Pulmonary artery endothelial cell (primary cell): ENCODE measurements around the gene PSD2. TPM values are rescaled to one million over a fixed set of nuclear protein-coding genes. Genes with fewer than 3 reads are reported as not detected.

Experiments used
- DNase-seq: peaks from one replicate; pipeline ENCODE4 v3.0.0-alpha.2; 2011; ENCODE audit warnings: low read depth, low spot score
- total RNA-seq: library from RNA; depleted of rRNA; stranded (reverse); fragments of >200 nt; gene quantifications from 2 replicates; pipeline ENCODE4 v1.2.3, GENCODE V29; 2014

PSD2 gene
- total RNA-seq: under 0.01 TPM in 1 of 2 replicates, not detected in the other

DNA sequence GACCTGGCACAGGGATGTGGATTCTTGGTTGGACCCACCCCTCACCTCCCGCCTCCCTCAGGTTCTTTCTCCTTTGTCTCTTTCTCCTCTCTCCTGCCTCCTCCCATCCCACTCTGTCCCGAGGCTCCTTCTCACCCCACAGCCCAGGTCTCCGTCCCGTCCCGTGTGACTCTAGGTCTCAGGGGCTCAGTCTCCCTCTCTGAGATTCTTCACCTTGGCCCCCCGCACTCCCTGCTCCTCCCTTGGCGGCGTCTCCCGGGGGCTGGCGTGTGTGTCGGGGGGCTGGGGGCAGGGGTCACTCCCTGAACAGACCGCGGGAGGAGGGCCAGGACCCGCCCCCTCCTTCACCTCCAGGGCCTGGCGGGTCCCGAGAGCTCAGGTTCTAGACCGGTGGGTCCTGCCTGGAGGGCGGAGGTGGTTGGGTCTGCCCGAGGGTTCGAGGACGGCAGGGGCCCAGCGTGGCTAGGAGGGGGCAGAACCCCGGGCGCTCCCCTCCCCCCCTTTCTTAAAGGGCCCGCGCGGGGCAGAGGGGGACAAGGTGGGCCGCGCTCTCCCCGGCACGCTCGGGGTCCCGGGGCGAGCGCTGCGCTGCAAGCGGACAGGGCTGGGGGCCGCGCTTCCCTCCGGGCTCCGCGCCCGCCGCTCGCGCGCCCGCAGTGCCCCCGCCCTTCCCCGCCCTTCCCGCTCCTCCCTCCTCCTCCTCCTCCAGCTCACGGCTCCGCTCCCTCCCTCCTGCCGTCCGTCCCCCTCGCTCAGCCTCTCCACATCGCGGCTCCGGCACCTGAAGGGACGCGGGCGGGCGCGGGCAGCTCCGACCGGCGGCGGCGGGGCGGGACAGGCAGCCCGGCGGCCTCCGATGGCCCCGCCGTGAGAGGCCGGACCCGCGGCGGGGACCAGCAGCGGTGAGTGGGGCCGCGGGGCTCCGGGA lies at the start of gene PSD2:
Gene PSD2 (plus strand): TSS at position 735 of the 928 bp plus-strand sequence. CDS start 13,633 bp downstream, outside the sequence.
- DNase-seq: no peak

DNA sequence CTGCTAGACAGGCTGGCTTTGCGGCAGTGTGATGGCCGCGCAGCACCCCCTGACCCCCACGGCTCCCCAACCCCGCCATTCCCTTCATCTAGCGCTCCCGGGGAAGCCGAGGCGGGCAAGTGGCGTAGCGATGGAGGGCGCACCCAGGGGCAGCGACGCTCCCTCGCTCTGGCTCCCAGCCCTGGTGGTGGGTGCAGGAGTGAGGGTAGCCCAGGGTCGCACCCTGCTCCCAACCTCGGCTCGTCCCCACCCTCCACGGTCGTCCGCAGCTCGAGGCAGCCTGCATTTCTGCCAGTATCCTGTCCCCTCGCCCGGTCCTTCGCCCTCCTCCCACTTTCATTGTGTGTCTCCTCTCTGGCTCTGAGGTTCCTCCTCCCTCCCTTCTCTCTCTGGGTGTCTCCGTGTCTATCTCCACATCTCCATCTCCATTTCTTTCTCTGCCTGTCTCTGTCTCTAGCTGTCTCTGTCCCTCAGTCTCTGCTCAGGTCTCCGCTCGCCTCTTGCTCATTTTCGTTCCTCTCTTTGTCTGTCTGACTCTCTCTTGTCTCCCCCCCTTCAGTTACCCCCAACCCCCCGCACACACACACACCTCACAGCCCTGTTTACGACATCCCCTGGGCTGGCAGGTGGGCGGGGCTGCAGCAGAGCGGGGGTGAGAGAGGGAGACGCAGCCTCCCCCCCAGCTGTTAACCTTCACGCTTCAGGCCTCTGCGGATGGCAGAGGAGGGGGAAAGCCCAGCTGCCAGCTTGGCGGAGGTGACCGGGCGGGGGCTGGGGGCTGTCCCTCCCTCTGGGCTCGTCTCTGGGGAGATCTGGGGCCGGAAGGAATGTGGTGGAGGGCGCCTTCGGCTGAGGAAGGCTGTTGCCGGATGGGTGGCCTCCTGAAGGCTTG lies 48.7 kb upstream of the PSD2 start:
- no peak for DNase-seq

DNA sequence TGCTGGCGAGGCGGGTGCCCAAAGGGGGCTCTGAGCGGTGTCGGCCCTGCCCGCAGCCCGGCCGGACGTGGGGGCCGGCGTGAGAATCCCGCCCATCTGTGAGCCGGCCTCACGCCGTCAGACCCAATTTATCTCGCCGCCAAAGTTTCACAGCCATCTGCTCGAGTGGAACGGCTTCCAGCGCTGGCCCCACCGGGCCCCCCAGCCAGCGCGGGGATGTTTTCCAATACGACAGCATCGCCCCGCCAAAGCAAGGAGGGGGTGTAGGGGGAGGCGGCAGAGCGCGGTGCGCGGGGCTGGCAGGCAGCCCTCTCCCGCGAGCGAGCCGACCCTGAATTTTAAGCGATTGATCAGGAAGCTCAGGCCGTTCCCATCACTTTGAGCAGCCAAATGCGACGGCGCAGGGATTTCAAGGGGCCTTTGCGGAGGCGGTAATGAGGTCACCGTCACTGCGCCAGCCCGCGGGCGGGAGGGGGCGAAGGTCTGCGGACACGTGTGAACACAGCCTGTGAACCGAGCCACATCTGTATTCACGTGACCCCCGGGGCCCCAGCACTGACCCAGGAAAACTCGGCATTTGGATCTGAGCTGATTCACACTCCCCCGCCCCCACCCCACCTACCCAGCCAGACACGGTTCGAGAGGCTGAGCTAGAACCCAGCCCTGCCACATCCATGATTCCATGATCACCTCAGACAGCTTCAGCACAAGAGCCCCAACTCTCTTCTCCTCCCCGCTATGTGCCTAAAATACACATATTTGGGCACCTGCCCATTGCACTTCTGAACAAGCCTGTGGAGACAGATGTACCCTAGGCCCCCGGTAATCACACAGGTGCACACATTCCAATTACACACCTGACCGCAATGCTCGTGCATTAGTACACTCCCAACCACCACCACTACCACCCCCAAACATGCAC lies 47.8 kb upstream of the PSD2 start:
- no peak for DNase-seq

DNA sequence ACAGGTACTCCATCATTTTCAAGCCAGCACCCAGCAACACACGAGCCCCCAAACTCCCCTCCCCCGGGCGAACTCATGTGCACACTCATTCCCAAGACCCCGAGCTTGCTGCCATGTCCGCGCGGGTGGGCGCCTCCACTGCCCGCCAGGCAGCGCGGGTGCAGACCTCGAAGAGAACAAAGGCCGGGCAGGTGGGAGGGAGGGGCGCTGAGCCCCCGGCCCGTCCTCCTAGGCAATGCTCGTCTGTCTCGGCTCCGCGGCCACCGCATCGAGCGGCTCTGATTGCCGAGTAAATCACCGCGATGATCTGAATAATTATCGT lies 47.1 kb upstream of the PSD2 start:
- no peak for DNase-seq

DNA sequence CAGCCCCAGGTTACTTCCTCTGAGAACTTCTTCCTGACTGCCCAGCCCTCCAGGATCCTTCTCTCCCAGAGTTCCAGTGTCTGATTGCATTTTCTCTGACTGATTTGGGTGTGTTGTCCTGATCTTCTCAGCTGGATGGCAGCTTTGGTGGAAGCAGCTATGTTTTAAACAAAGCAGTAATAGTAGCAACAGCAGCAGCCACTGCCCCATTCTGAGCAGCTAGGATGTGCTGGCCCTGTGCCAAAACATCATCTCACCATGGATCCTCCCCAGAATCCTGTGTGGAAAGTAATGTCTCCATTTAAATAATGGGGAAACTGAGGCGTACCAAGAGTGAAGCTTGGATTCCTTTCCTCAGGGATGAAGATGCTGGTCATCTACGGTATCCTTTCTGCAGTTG lies 46.4 kb upstream of the PSD2 start:
- DNase-seq: no peak

DNA sequence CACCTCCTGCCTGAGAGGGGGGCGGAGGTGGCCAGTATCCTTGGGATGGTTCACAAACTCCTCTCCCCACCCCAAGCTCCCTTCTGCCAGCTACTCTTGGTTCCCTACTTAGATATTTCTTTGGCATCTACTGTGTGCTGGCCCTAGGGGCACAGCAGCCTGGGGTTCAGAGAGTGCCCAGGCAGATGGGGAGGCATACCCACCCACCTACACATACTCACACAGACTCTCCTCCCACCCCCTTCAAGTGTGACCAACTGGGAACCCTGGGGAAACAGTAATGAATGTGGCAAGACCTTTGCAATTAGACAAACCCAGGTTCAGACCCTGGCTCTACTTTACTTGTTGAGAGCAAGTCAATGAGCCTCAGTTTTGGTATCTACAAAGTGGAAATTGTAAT lies 44.4 kb upstream of the PSD2 start:
- DNase-seq: no peak

DNA sequence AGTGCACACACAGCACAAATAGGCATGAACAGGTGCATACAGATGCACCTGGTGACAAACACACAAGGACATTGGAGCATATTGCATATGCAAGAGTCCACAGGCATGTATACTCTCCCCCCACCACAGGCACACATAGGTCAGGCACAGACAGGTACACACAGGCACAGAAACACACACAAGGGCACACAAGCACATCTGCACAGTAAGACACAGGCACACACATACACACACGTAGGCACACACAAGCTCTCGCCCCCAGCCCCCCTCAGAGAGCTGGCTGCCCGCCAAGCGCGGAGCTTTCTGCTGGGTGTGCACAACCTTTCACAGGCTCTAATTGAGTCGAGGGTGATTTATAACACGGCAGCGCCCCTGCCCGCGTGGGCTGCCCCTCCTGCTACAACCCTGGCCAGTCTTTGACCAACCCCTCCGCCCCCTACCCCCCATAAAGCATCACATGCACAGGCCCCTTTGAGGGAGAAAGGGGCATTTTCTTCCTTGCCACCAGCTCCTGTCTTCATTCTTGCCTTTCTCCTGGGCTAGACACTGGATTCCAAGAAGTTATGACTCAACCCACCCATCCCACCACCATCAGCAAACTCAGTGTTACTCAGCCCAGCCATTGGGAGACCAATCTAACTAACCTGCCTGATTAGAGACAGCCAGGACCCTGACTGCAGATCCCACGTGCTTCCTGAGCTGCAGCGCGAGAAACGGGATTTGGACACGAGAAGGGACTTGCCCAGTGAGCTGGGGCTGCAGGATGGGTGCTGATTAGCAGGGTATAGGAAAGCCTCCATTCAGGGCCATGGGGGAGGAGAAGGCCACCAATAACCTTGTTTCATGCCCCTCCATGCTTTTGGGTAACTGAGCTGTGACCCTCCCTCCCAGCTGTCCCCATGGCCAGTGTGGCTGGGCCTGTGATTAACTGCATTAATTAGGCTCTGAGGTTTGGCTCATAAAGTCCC lies 42.8 kb upstream of the PSD2 start:
- no peak for DNase-seq

DNA sequence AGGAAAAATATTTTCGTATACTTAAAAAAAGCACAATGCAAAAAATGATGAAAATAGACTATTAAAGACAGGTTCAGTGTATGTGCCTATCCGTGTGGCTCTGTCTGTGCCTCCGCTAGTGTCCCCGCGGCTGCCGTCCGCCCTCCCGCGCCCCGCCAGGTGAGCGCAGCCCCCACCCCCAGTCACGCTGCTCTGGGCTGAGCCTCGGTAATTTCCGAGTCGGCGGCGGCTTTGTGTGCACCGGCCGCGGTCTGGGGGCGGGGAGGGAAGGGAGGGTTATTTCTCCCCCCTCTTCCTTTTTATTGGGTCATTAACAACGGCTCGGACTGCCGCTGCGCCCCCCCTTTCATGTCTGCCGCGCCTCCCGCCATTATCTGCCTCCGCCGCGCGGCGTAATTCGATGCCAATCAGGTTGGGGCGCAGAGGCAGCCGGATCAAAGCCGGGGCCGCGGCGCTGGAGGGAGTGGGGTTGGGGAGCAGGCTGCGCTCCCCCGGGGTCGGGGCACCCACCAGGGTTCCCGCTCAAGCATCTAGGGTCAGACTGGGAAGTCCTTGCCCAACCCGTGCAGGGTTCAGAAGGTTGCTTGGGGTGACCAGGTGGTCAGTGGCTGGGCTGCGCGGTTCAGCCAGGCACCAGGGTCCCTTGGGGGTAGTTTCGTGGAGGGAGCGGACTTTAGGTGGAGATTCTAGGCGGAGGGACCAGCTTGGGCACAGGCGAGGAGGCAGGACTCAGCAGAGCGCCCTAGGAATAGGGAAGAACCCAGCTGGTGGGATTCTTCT lies 39.5 kb upstream of the PSD2 start:
- no peak for DNase-seq

DNA sequence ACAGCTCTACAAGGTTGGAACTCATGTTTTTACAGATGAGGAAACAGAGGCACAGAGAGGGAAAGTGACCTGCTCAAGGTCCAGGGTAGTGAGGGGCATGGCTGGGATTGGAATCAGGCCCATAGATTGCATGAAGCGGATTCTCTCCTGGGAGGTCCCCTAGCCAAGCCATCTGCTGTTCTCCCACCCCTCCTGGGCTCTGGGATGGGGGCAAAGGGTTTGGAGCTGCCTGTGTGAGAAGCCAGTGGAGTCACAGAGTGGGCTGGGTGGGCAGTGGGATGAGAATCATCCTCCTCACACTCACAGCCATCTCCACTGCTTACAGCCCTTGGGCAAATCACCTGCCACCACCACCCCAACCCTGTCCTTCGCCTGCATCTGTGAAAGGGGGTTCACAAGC lies 38.6 kb upstream of the PSD2 start:
- DNase-seq: no peak

DNA sequence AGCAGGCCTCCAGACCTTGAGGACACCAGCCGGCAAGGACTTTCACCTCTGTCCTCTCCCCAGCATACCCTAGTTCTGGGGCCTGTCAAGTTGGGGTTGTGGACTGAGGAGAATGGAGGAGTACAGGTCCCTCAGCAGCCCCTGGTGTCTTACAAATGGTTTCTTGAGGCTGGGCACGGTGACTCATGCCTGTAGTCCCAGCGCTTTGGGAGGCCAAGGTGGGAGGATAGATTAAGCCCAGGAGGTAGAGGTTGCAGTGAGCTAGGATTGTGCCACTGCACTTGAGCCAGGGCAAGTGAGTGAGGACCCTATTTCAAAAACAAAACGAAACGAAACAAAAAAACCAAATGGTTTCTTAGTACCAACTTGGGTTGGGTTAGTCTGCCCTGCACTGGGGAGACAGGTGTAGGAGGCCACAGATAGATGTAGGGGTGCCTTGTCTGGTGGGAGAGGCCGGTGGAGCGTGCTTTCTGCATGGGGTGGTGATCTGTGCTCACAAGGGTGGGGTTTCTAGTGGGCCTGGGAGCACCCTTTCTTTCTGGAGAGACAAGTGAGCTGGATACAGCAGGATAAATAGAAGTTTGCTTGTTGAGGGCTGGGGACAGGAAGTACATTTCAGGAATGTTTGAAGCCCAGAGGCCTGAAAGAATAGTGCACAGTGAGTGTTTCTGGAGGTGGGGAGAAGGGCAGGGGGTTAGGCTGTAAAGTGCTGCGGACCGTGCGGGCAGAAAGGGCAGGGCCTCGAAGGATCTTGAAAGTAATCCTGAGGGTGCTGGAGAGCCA lies 37.7 kb upstream of the PSD2 start:
- no peak for DNase-seq

DNA sequence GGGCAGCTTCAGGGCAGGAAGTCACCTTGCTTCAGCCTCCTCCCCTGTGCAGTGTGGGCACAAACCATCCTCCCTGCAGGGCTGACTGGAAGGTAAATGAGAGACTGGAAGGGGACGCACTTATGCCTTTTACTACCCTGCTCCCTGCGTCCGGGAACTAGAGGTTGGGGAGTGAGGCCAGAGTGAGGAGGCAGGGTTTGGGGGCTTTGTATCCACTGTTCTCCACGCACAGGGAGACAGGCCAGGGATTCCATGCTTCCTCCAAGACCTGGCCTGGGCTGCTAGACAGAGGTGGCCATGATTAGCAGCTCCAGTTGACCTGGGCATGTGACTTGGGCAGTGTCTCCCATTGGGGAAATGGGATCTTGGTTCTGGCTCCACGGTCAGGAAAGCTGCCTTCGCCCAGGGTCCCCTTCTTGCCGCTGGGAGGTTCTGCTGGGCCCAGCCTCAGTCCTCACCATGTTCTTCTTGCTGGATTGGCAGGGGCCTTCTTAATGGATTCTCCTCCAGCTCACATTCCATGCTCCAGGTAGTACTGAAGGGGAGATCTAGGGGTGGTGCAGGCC lies 37.0 kb upstream of the PSD2 start:
- DNase-seq: no peak

DNA sequence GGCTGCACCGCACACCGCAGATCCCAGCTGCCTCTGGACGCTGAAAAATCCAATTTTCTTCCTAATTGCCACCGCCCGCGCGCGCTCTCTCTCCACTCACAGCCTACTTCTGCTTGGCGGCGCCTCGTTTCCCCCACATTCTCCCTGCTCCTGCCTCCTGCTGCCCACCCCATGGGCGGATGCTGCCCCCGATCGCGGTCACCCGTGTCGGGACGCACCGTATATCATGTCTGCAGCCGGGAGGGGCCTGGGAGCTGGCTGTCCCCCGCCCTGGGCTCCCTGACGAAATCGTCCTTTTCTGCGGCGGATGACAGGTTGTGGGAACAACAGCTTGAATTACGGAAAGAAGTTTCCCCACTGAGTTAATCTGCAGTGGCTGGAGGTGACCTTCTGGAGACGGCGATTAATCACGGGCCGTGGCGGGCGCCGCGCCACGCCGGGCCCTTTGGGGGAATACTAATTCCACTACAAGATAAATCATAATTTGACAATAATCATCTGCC lies 36.3 kb upstream of the PSD2 start:
- DNase-seq: no peak

DNA sequence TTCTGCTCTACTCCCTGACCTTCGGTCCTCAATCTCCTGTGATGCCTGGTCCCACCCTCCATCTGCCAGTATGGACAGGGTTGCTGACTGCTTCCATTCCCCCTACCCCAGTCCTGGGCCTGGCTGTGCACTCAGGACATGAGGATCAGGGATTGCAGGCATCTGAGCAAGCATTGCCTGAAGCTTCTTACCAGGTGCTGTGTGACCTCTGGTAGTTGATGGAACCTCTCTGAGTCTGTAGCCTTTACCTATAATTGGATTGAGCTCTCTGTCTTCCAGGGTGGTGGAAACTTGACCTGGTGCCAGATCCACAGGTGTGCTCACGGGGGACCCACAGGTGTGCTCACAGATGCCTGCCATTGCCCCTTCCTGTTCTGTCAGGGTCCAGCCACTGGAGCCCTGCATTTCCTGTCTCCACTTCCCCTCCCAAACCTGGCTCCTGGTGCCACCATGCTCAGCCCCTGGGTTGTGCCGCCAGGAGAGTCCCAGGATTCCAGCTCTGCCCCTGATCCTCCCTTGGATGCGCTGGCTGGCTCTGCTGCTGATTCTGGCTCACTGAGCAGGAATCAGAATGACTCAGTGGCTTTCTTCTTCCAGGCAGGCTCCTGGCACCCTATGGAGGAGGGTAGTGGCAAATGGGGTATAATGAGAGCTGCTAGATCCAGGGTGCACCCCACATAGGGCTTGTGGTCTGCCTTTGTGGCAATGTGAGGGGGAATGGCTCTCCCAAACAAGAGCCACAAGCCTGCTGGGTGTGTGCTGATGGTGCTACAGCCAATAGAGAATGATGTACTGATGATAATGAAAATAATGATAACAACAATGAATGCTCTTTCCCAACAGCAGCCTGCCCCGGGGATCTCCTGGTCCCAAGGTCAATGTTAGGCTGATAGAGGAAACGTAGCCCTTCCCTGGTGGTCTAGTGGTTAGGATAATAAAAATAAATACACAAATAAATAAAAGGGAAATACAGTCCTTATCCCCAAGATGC lies 35.2 kb upstream of the PSD2 start:
- DNase-seq: no peak

DNA sequence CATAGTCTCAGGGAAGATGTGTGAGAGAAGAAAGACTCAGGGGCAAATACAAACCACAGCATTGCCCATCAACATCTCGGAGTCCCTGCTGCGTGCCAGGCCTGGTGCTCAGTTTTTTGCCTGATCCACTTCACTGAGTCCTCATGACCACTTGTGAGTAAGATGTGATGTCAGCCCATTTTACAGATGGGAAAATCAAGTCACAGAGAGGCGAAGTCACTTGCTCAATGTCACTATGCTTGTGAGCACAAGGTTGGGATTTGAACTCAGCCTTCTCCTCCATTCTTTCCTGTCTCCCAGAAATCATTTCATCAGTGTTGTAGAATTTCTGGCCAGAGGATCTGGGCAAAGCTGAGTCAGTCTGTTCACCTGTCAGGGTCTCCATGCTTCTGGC lies 34.6 kb upstream of the PSD2 start:
- no peak for DNase-seq

DNA sequence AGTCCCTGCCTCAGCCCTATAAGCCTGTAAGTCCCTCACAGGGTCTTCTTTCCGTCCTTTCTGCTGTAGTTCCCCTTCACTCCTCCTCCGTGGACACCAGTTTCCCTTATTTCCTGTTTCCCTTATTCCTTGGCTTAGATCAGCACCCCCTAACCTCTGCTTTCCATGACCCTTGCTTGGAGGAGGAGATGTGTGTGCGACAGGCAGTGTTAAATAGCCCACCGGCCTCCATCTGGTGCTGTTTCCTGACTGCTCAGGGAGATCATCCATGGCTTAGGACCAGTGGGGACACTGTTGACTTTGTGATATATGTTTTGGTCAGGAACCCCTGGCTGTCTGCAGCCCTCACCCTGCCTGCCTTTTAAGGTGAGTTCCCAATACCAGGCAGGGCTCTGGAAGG lies 34.1 kb upstream of the PSD2 start:
- no peak for DNase-seq

DNA sequence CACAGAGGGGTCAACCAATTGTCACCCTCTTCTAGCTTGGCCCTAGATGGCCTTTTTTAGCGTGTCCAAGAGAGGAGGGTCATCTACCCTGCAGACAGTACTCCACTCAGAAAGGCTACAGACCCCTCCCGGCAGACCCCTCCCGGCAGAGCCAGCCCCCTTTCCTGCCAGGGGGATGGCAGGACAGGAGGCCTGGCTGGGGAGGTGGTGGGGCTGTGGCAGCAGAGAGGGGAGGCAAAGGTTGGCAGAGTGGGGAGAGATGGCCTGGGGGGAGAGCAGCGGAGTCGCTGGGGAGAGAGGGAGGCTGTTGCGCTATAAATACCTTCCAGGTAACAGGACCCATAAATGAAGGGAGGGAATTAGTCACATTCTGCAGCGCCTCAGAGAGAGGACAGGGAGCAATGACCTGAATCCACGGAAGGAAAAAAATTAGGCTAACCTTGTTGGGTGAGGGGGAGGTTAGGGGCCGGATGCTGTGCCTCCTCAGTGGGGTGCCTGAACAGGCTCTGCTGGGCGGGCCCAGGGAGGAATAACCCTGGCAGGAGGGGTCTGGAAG lies 32.9 kb upstream of the PSD2 start:
- no peak for DNase-seq
